KMS-11 (cell line): ENCODE measurements around the gene NAALAD2.
"Not testable (repeated sequence)": the region's sequence is repeated elsewhere in the genome, so short reads cannot be mapped to it uniquely, and the experiment has no call there.

ENCODE experiments used
- H2AFZ ChIP-seq: fragments of 200-600 bp; sonication (generic); 2 replicates; pipeline ENCODE4 v1.6.1; 2016; ENCODE audit warnings: antibody characterized with exemption, mixed run types, low read depth
- H3K27ac ChIP-seq: fragments of 200-600 bp; sonication (generic); 2 replicates; pipeline ENCODE4 v1.6.1; 2016; ENCODE audit warnings: mild to moderate bottlenecking, mixed run types
- H3K27me3 ChIP-seq: fragments of 200-600 bp; sonication (generic); 2 replicates; pipeline ENCODE4 v1.6.1; 2017; ENCODE audit warnings: mild to moderate bottlenecking, low read depth, mixed run types, moderate library complexity; ENCODE audit not compliant: insufficient read depth
- H3K36me3 ChIP-seq: fragments of 200-600 bp; sonication (generic); 2 replicates; pipeline ENCODE4 v1.6.1; 2017; ENCODE audit warnings: mild to moderate bottlenecking, mixed run types; ENCODE audit not compliant: insufficient read depth
- H3K4me1 ChIP-seq: fragments of 200-600 bp; sonication (generic); 2 replicates; pipeline ENCODE4 v1.6.1; 2016; ENCODE audit warnings: mild to moderate bottlenecking, low read depth, mixed run types; ENCODE audit not compliant: poor library complexity, severe bottlenecking
- H3K4me2 ChIP-seq: fragments of 200-600 bp; sonication (generic); 2 replicates; pipeline ENCODE4 v1.7.0; 2016; ENCODE audit warnings: mild to moderate bottlenecking, mixed run types
- H3K4me3 ChIP-seq: fragments of 200-600 bp; sonication (generic); IDR thresholded peaks from 2 replicates; pipeline ENCODE4 v1.6.1; 2017; ENCODE audit warnings: low read depth, low read length, mixed read lengths; ENCODE audit not compliant: insufficient read depth
- H3K79me2 ChIP-seq: fragments of 200-600 bp; sonication (generic); 2 replicates; pipeline ENCODE4 v1.6.1; 2016; ENCODE audit warnings: low read depth, mixed run types; ENCODE audit not compliant: insufficient read depth
- H3K9ac ChIP-seq: fragments of 200-600 bp; sonication (generic); 2 replicates; pipeline ENCODE4 v1.6.1; 2016; ENCODE audit warnings: mild to moderate bottlenecking, mixed run types
- H4K20me1 ChIP-seq: fragments of 200-600 bp; sonication (generic); 2 replicates; pipeline ENCODE4 v1.6.1; 2016; ENCODE audit warnings: mild to moderate bottlenecking, mixed run types; ENCODE audit not compliant: insufficient read depth
- CTCF ChIP-seq: fragments of 200-600 bp; sonication (generic); conservative IDR thresholded peaks from 2 replicates; pipeline ENCODE4 v1.6.1; 2017; ENCODE audit warnings: low read depth, mild to moderate bottlenecking, antibody characterized with exemption, low read length, moderate library complexity, mixed read lengths

Gene NAALAD2

GRCh38 chr11:90235526-90235925 lies 101.1 kb downstream of the NAALAD2 start:
- Histone ChIP-seq H3K4me3 (no peak overlapping the region), H2AFZ (no peak overlapping the region), H3K27me3 (no peaks in the 10 kb centered on the region)

GRCh38 chr11:90237004-90237403 lies 102.5 kb downstream of the NAALAD2 start:
- Histone ChIP-seq H3K9ac (no peak overlapping the region), H3K27ac (no peak overlapping the region), H3K36me3 (no peaks in the 10 kb centered on the region), H3K79me2 (no peaks in the 10 kb centered on the region), H3K4me1 (no peaks in the 10 kb centered on the region), H3K4me3 (no peak overlapping the region), H2AFZ (no peak overlapping the region), H3K27me3 (no peaks in the 10 kb centered on the region), H4K20me1 (no peaks in the 10 kb centered on the region), H3K4me2 (no peak overlapping the region)
- TF ChIP-seq CTCF, result no peak

More at GRCh38 chr11:90235526-90235925, 101.1 kb downstream of the NAALAD2 start:
- Histone ChIP-seq H4K20me1 (no peaks in the 10 kb centered on the region), H3K9ac (no peak overlapping the region), H3K27ac (no peak overlapping the region), H3K4me1 (no peaks in the 10 kb centered on the region), H3K36me3 (no peaks in the 10 kb centered on the region), H3K79me2 (no peaks in the 10 kb centered on the region), H3K4me2 (no peak overlapping the region)
- TF ChIP-seq CTCF, result no peak

GRCh38 chr11:90239967-90240636 lies 105.6 kb downstream of the NAALAD2 start:
- H2AFZ ChIP-seq, H3K36me3 ChIP-seq, H4K20me1 ChIP-seq, H3K9ac ChIP-seq, H3K4me2 ChIP-seq, H3K79me2 ChIP-seq, H3K4me3 ChIP-seq, H3K4me1 ChIP-seq, H3K27me3 ChIP-seq, H3K27ac ChIP-seq: not testable (repeated sequence)

GRCh38 chr11:90241414-90241813 lies 107.0 kb downstream of the NAALAD2 start:
- Histone ChIP-seq H2AFZ (no peak overlapping the region), H3K9ac (no peak overlapping the region), H4K20me1 (no peaks in the 10 kb centered on the region), H3K4me2 (no peak overlapping the region), H3K4me1 (no peaks in the 10 kb centered on the region), H3K27ac (no peak overlapping the region), H3K79me2 (no peaks in the 10 kb centered on the region), H3K27me3 (no peaks in the 10 kb centered on the region), H3K4me3 (no peak overlapping the region), H3K36me3 (no peaks in the 10 kb centered on the region)
- no peak for TF ChIP-seq CTCF
